HepG2 (cell line): ENCODE results near the gene BCL2L2. TPM values are rescaled to one million over a fixed set of nuclear protein-coding genes. Genes with fewer than 3 reads are reported as not detected.

ENCODE experiments used
- CREB3 ChIP-seq: sonication (generic); formaldehyde crosslinking; IDR thresholded peaks from 2 replicates; pipeline ENCODE4 v1.5.0; 2020; ENCODE audit warnings: missing genetic modification reagents
- DMTF1 ChIP-seq: sonication (generic); formaldehyde crosslinking; IDR thresholded peaks from 2 replicates; pipeline ENCODE4 v1.4.0; 2020; ENCODE audit warnings: mild to moderate bottlenecking, missing genetic modification reagents
- E2F2 ChIP-seq: sonication (generic); formaldehyde crosslinking; IDR thresholded peaks from 2 replicates; pipeline ENCODE4 v1.4.0; 2020; ENCODE audit warnings: missing genetic modification reagents, borderline replicate concordance
- GZF1 ChIP-seq: sonication (generic); formaldehyde crosslinking; IDR thresholded peaks from 2 replicates; pipeline ENCODE4 v1.5.1; 2020; ENCODE audit warnings: mild to moderate bottlenecking, missing genetic modification reagents
- NAIF1 ChIP-seq: sonication (generic); formaldehyde crosslinking; IDR thresholded peaks from 2 replicates; pipeline ENCODE4 v1.5.0; 2020; ENCODE audit warnings: mild to moderate bottlenecking, missing genetic modification reagents, borderline replicate concordance
- ONECUT2 ChIP-seq: sonication (generic); formaldehyde crosslinking; IDR thresholded peaks from 2 replicates; pipeline ENCODE4 v1.4.0; 2020; ENCODE audit warnings: missing genetic modification reagents
- ZNF142 ChIP-seq: sonication (generic); formaldehyde crosslinking; IDR thresholded peaks from 2 replicates; pipeline ENCODE4 v1.4.0; 2020; ENCODE audit warnings: missing genetic modification reagents
- ZNF326 ChIP-seq: sonication (generic); formaldehyde crosslinking; IDR thresholded peaks from 2 replicates; pipeline ENCODE4 v1.4.0; 2020; ENCODE audit warnings: missing genetic modification reagents, borderline replicate concordance
- ZNF512 ChIP-seq: sonication (generic); formaldehyde crosslinking; IDR thresholded peaks from 2 replicates; pipeline ENCODE4 v1.4.0; 2020; ENCODE audit warnings: mild to moderate bottlenecking, missing genetic modification reagents
- ZNF614 ChIP-seq: IDR thresholded peaks from 2 replicates; pipeline ENCODE4 v1.6.1; 2018; ENCODE audit warnings: missing biosample characterization, missing genetic modification reagents, inconsistent platforms, borderline replicate concordance
- ZNF7 ChIP-seq: IDR thresholded peaks from 2 replicates; pipeline ENCODE4 v1.6.1; 2016; ENCODE audit warnings: missing biosample characterization, missing genetic modification reagents
- ZNF749 ChIP-seq: sonication (generic); formaldehyde crosslinking; IDR thresholded peaks from 2 replicates; pipeline ENCODE4 v1.8.0; 2022; ENCODE audit warnings: mild to moderate bottlenecking, missing genetic modification reagents, moderate library complexity, borderline replicate concordance
- polyA plus RNA-seq, 8 experiments: library from polyadenylated mRNA; depleted of rRNA in 3 of 8; stranded (reverse) in 7 of 8; unstranded in 1 of 8; fragments of >200 nt; fragmentation: Illumina TruSeq in 4 of 8; extraction: Trizol in 4 of 8; gene quantifications; 2 replicates each; pipeline versions ENCODE4 v1.2.1 to v1.2.3, GENCODE V29; 2011 to 2016; ENCODE audit warnings: low read depth in 4 of 8, missing spikeins in 1 of 8, mixed read lengths in 1 of 8; ENCODE audit not compliant: insufficient read depth in 1 of 8
- total RNA-seq, 5 experiments: library from RNA; depleted of rRNA; stranded (reverse); fragments of >200 nt; fragmentation: Illumina TruSeq; extraction: Trizol; gene quantifications; 2 replicates each; pipeline ENCODE4 v1.2.3, GENCODE V29; 2016; ENCODE audit warnings: low read depth in 1 of 5

BCL2L2 gene
- total and polyA plus RNA-seq, 2 of the 13 experiments (the other 11 are each of a cell fraction or from before 2014, with no cell fraction given), result 28.1 to 49.8 TPM

GRCh38 chr14:23320584-23321571 is 14.2 kb downstream of the BCL2L2 start, which contains the start of gene PABPN1 (continued):
- peak; percentile 99 for TF ChIP-seq ZNF142
- peak; percentile 13; the same call in 1 of the 2 replicates for TF ChIP-seq ONECUT2 (CRISPR knock-in tag)
- peak; percentile 99 for TF ChIP-seq ZNF614 (CRISPR knock-in tag)
- TF ChIP-seq CREB3 (CRISPR knock-in tag), result peak; percentile 82; the same call in 1 of the 2 replicates
- 0 out of 2 replicates have a peak, but pooled peaks have one; percentile 70 for TF ChIP-seq NAIF1
- peak; percentile 54; the same call in 1 of the 2 replicates for TF ChIP-seq ZNF7 (CRISPR knock-in tag)
- peak; percentile 92 for TF ChIP-seq ZNF749 (CRISPR knock-in tag)
- TF ChIP-seq E2F2 (CRISPR knock-in tag), result 0 out of 2 replicates have a peak, but pooled peaks have one; percentile 44
- TF ChIP-seq DMTF1 (CRISPR knock-in tag), result no peak
- peak; percentile 92; the same call in 1 of the 2 replicates for TF ChIP-seq ZNF512 (CRISPR knock-in tag)
- TF ChIP-seq ZNF326 (CRISPR knock-in tag), result peak; percentile 96
- no peak for TF ChIP-seq GZF1 (CRISPR knock-in tag)
